ENCODE results near the gene RACK1.

Gene RACK1

DNA sequence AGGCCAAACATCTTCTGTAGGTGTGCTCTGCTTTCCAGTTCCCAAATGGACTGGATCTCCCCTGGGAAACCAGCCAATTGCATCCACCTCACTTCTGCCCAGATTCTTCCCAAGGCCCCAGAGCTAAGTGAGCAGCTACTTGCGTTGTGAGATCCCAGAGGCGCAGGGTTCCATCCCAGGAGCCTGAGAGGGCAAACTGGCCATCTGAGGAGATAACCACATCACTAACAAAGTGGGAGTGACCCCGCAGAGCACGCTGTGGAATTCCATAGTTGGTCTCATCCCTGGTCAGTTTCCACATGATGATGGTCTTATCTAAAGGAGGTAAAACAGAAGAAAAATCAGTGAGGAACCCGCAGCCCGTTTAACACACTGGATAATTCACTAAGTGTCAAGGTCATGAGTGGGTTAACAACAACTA, 1.7 kb downstream of the RACK1 start:
- peaks cover 67% of the 10 kb centered on the region for H3K4me1 Mint-ChIP-seq
- no peaks in the 10 kb centered on the region for H3K9me3 Mint-ChIP-seq
- no peak for ATAC-seq
- H3K4me3 Mint-ChIP-seq: peak overlapping the region; percentile 100
- H3K36me3 Mint-ChIP-seq: peaks cover 61% of the 10 kb centered on the region
- H3K27ac Mint-ChIP-seq: peak overlapping the region; percentile 100
- H3K27me3 Mint-ChIP-seq: no peaks in the 10 kb centered on the region

GRCh38 chr5:181241393-181241975, 2.2 kb downstream of the RACK1 start:
- H3K27me3 Mint-ChIP-seq: no peaks in the 10 kb centered on the region
- H3K4me3 Mint-ChIP-seq: peak overlapping the region; percentile 100
- no peak for ATAC-seq
- H3K4me1 Mint-ChIP-seq: peaks cover 63% of the 10 kb centered on the region
- peak overlapping the region; percentile 100 for H3K27ac Mint-ChIP-seq
- H3K36me3 Mint-ChIP-seq: peaks cover 67% of the 10 kb centered on the region
- no peaks in the 10 kb centered on the region for H3K9me3 Mint-ChIP-seq

DNA sequence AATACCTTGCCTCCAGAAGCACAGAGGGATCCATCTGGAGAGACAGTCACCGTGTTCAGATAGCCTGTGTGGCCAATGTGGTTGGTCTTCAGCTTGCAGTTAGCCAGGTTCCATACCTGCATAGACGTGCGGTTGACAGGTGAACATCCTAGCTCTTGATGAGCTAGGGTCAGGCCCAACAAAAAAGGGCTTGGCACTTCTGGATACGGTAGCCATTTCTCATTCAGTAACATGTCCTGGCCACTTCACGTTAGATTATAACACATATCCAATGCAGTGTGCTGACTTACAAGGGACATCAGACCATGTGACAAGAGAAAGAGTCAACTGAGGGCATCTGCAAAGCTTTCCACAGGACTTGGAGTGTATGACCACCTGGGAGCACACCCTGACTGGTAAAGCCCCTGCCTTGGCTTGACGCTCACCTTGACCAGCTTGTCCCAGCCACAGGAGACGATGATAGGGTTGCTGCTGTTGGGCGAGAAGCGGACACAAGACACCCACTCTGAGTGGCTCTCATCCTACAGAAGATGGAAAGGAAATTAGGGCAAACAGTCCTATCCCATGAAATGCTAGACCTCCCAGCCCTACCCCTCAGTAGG, 4.5 kb downstream of the RACK1 start:
- H3K4me1 Mint-ChIP-seq: peaks cover 45% of the 10 kb centered on the region
- no peak overlapping the region for H3K4me3 Mint-ChIP-seq
- H3K27me3 Mint-ChIP-seq: no peaks in the 10 kb centered on the region
- H3K9me3 Mint-ChIP-seq: no peaks in the 10 kb centered on the region
- peaks cover 87% of the 10 kb centered on the region for H3K36me3 Mint-ChIP-seq
- H3K27ac Mint-ChIP-seq: no peak overlapping the region
- no peak for ATAC-seq

- peak overlapping the region; percentile 47 for H3K27ac Mint-ChIP-seq
- peaks cover 89% of the 10 kb centered on the region for H3K36me3 Mint-ChIP-seq
- no peak overlapping the region for H3K4me3 Mint-ChIP-seq
- no peaks in the 10 kb centered on the region for H3K27me3 Mint-ChIP-seq
- H3K4me1 Mint-ChIP-seq: peaks cover 40% of the 10 kb centered on the region
- no peak for ATAC-seq
- H3K9me3 Mint-ChIP-seq: no peaks in the 10 kb centered on the region
Measured at GRCh38 chr5:181237729-181238385, 5.8 kb downstream of the RACK1 start.

DNA sequence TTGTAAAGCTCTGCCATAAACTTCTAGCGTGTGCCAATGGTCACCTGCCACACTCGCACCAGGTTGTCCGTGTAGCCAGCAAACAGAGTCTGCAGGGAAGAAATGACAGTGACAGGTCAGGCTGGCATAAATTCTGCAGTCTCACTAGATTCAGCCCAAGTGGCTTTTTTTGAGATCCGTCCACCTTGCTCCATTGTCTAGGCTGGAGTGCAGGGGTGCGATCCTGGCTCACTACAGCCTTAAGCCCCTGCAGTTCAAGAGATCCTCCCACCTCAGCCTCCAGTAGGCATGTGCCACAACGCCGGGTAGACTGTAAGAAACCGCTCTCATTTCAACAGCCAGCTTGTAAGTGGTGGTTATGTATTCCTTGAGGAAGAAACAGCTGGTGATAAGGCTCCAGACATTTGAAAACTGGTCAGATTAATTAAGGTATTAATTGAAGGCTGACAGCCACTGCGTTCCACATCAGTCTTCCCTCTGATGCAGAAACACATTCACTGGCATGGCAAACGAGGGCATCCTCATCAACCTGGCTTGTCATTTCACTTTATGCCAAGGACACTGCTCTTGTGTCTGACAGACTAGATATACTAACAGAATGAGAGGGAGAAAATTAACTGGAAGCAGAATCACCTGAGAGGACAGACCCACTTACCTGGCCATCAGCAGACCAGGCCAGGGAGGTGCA, 6.6 kb downstream of the RACK1 start:
- Mint-ChIP-seq H3K9me3 (no peaks in the 10 kb centered on the region), H3K4me1 (peaks cover 33% of the 10 kb centered on the region), H3K36me3 (peaks cover 86% of the 10 kb centered on the region), H3K27me3 (no peaks in the 10 kb centered on the region), H3K27ac (no peak overlapping the region), H3K4me3 (no peak overlapping the region)
- no peak for ATAC-seq

- Mint-ChIP-seq H3K27ac (no peak overlapping the region), H3K27me3 (no peaks in the 10 kb centered on the region), H3K36me3 (peaks cover 86% of the 10 kb centered on the region), H3K4me1 (peaks cover 27% of the 10 kb centered on the region), H3K9me3 (no peaks in the 10 kb centered on the region), H3K4me3 (no peak overlapping the region)
- no peak for ATAC-seq
Measured at GRCh38 chr5:181236471-181236870, 7.2 kb downstream of the RACK1 start.

- H3K4me1 Mint-ChIP-seq: peaks cover 20% of the 10 kb centered on the region
- ATAC-seq: no peak
- H3K27ac Mint-ChIP-seq: peak overlapping the region; percentile 10
- H3K27me3 Mint-ChIP-seq: no peaks in the 10 kb centered on the region
- H3K4me3 Mint-ChIP-seq: no peak overlapping the region
- H3K36me3 Mint-ChIP-seq: peaks cover 86% of the 10 kb centered on the region
- no peaks in the 10 kb centered on the region for H3K9me3 Mint-ChIP-seq
Measured at GRCh38 chr5:181235689-181236366, 7.9 kb downstream of the RACK1 start.

DNA sequence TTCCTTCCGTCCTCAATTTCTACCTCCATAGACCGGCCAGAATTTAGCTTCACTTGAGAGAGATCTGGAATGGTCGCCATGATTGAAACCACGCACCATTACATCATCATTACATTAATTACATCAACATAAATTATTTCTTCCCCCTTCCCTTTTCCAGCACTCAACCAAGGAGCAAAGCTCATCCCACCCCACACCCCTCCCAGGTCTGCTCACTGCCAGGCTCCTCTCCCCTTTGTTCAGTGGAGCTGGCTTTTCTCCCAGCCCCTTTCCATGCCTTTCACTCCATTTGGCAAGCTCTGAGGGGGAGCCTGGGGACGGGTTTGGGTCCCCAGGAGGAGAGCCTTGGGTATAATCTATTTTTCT, 8.4 kb downstream of the RACK1 start:
- Mint-ChIP-seq H3K9me3 (no peaks in the 10 kb centered on the region), H3K36me3 (peaks cover 86% of the 10 kb centered on the region), H3K27ac (peak overlapping the region; percentile 10), H3K4me3 (no peak overlapping the region), H3K4me1 (peaks cover 18% of the 10 kb centered on the region), H3K27me3 (no peaks in the 10 kb centered on the region)
- no peak for ATAC-seq

DNA sequence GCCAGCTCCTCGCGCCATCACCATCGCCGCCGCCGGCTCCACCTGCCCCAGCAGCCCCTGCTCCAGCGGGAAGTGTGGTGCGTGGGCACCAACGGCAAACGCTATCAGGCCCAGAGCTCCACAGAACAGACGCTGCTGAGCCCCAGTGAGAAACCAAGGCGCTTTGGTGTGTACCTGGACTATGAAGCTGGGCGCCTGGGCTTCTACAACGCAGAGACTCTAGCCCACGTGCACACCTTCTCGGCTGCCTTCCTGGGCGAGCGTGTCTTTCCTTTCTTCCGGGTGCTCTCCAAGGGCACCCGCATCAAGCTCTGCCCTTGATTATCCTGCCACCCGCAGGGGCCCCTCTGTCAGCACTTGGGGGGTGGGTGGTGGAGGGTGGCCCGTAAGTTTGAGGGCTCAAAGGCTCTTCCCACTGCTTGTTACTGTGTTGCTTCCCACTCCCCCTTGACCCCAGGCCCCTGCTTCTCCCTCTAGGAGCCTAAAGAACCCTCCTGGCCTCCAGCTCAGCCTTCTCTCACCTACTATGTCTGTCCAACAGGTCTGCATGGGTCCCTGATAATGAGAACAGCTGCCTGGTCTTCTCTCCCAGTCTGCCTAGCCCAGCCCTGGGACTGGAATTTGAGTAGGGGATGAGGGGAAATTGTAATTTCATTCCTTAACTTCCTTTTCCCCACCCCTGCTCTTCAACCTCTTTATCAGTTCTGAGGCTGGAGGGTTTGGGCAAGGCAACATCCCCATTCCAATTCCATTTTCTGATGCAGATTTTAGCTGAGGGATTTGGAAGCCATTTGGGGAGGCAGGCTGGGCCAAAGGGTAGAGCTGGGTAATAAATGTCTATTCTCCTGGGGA, 9.0 kb downstream of the RACK1 start:
- H3K27me3 Mint-ChIP-seq: no peaks in the 10 kb centered on the region
- H3K36me3 Mint-ChIP-seq: peaks cover 87% of the 10 kb centered on the region
- H3K4me3 Mint-ChIP-seq: no peak overlapping the region
- no peaks in the 10 kb centered on the region for H3K9me3 Mint-ChIP-seq
- H3K4me1 Mint-ChIP-seq: peaks cover 22% of the 10 kb centered on the region
- no peak for ATAC-seq
- peak overlapping the region; percentile 10 for H3K27ac Mint-ChIP-seq

DNA sequence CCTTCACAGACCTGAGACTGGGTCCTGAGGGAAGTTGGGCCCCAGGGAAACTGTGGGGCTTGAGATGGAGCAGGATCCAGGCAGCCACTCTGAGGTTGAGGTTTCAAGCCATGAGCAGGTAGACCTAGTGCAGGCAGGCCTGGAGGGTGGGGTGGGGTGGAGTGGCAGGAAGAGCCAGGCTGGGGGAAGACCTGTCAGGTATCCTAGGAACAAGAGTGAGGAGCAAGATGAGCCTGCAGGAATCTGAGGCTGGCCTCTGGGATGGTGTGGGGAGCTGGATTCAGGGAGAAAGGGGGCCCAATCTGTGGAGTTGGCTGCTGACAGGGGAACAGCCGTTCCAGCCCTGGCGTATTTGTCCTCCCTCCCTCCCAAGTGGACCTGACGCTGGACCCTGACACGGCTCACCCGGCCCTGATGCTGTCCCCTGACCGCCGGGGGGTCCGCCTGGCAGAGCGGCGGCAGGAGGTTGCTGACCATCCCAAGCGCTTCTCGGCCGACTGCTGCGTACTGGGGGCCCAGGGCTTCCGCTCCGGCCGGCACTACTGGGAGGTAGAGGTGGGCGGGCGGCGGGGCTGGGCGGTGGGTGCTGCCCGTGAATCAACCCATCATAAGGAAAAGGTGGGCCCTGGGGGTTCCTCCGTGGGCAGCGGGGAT, 9.8 kb downstream of the RACK1 start:
- Mint-ChIP-seq H3K9me3 (no peaks in the 10 kb centered on the region), H3K4me3 (no peak overlapping the region), H3K27ac (peak overlapping the region; percentile 4), H3K27me3 (no peaks in the 10 kb centered on the region), H3K36me3 (peaks cover 87% of the 10 kb centered on the region), H3K4me1 (peaks cover 23% of the 10 kb centered on the region)
- peak; percentile 25 for ATAC-seq

DNA sequence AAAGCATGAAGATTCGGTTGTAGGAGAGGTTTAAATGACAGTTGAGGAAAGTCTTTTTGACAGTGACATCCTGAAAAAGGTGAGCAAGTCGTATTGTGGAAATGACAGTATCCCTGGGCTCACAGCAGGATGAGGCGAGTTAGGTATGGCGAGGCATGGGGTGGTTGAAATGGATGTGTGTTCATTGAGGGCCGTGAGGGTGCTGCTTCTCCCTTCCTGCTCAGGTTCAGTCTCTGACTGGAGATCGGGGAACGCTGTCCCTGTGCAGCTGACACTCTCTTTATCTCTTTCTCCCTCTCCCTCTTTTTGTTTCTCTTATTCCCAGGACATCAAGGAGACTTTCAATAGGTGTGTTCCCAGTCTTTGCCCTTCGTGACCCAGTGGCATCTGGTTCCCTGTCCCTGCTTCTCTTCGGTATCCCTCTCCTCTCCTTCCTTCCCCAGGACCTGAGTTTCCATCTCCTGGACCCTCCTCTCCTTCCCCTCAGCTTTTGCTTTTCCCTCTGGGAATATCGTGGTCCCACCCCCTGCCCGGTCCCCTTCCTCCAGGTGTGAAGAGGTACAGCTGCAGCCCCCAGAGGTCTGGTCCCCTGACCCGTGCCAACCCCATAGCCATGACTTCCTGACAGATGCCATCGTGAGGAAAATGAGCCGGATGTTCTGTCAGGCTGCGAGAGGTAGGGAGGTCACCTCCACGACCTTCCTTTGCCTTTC, 10.5 kb downstream of the RACK1 start:
- Mint-ChIP-seq H3K4me3 (no peak overlapping the region), H3K9me3 (no peaks in the 10 kb centered on the region), H3K36me3 (peaks cover 80% of the 10 kb centered on the region), H3K4me1 (peaks cover 16% of the 10 kb centered on the region), H3K27me3 (no peaks in the 10 kb centered on the region), H3K27ac (peak overlapping the region; percentile 4)
- no peak for ATAC-seq

- Mint-ChIP-seq H3K27ac (no peak overlapping the region), H3K27me3 (no peaks in the 10 kb centered on the region), H3K4me3 (no peak overlapping the region), H3K4me1 (peaks cover 10% of the 10 kb centered on the region), H3K36me3 (peaks cover 74% of the 10 kb centered on the region), H3K9me3 (no peaks in the 10 kb centered on the region)
- no peak for ATAC-seq
Measured at GRCh38 chr5:181232593-181232992, 11.1 kb downstream of the RACK1 start.

- Mint-ChIP-seq H3K9me3 (no peaks in the 10 kb centered on the region), H3K27me3 (no peaks in the 10 kb centered on the region), H3K4me1 (peaks cover 10% of the 10 kb centered on the region), H3K4me3 (no peak overlapping the region), H3K36me3 (peaks cover 62% of the 10 kb centered on the region), H3K27ac (peak overlapping the region; percentile 51)
- ATAC-seq: no peak
Measured at GRCh38 chr5:181231432-181231831, 12.3 kb downstream of the RACK1 start.

DNA sequence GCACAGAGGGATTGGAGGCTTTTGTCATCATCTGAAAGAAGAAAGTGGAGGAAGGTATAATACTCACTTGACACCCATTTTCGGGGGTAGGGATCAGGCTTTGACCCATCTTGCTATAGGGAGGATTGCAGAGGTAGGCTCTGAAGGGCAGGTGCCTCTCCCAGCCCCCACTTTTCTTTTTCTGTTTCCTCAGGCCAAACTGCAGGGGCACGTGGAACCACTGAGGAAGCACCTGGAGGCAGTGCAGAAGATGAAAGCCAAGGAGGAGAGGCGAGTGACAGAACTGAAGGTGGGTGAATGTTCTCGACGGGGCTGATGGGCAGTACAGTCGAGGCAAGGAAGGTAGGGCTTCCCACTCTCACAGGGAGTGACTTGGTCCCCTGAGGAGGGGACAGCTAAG, 13.2 kb downstream of the RACK1 start:
- no peak overlapping the region for H3K4me3 Mint-ChIP-seq
- H3K9me3 Mint-ChIP-seq: no peaks in the 10 kb centered on the region
- no peak for ATAC-seq
- peaks cover 14% of the 10 kb centered on the region for H3K4me1 Mint-ChIP-seq
- H3K36me3 Mint-ChIP-seq: peaks cover 53% of the 10 kb centered on the region
- H3K27me3 Mint-ChIP-seq: no peaks in the 10 kb centered on the region
- H3K27ac Mint-ChIP-seq: no peak overlapping the region
